HG03575 (cell line): ENCODE measurements around the gene EMILIN1.
"Not testable (repeated sequence)": the region's sequence is repeated elsewhere in the genome, so short reads cannot be mapped to it uniquely, and the experiment has no call there.

Experiments
- ATAC-seq: cut with Tn5 transposase; IDR thresholded peaks from one replicate; pipeline ENCODE4 v1.9.1; 2021; ENCODE audit not compliant: unreplicated experiment, insufficient number of reproducible peaks, low FRiP score; ENCODE audit errors: extremely low read depth

EMILIN1 gene

DNA sequence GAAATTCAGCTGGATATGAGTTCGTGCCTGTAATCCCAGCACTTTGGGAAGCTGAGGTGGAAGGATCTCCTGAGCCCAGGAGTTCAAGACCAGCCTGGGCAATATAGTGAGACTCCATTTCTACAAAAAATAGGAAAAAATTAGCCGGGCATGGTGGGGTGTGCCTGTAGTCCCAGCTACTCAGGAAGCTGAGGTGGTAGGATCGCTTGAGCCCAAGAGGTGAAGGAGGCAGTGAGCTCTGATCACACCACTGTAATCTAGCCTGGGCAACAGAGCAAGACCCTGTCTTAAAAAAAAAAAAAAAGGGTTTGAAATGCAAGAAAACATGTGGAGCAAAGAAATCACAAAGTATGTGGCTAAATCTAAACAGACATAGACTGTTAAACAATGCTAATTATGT, 30.7 kb downstream of the EMILIN1 start:
- no peak for ATAC-seq

DNA sequence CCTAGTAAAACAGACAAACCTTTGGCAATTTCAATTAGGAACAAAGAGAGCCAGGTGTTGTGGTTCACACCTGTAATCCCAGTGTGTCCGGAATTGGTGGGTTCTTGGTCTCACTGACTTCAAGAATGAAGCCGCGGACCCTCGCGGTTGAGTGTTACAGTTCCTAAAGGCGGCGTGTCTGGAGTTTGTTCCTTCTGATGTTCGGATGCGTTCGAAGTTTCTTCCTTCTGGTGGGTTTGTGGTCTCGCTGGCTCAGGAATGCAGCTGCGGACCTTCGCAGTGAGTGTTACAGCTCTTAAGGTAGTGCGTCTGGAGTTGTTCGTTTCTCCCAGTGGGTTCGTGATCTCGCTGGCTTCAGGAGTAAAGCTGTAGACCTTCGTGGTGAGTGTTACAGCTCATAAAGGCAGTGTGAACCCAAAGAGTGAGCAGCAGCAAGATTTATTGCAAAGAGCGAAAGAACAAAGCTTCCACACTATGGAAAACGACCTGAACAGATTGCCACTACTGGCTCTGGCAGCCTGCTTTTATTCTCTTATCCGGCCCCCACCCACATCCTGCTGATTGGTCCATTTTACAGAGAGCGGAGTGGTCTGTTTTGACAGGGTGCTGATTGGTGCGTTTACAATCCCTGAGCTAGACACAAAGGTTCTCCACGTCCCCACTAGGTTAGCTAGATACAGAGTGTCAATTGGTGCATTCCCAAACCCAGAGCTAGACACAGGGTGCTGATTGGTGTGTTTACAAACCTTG, 32.4 kb downstream of the EMILIN1 start:
- ATAC-seq = not testable (repeated sequence)

DNA sequence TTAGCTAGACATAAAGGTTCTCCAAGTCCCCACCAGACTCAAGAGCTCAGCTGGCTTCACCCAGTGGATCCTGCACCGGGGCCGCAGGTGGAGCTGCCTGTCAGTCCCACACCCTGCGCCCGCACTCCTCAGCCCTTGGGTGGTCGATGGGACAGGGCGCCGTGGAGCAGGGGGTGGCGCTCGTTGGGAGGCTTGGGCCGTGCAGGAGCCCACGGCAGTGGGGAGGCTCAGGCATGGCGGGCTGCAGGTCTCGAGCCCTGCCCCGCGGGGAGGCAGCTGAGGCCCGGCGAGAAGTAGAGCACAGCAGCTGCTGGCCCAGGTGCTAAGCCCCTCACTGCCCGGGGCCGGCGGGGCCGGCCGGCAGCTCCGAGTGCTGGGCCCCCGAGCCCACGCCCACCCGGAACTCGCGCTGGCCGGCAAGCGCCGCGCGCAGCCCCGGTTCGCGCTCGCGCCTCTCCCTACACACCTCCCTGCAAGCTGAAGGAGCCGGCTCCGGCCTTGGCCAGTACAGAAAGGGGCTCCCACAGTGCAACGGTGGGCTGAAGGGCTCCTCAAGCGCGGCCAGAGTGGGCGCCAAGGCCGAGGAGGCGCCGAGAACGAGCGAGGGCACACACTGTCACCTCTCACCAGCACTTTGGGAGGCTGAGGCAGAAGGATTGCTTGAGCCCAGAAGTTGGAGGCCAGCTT, 33.1 kb downstream of the EMILIN1 start:
- ATAC-seq = not testable (repeated sequence)

DNA sequence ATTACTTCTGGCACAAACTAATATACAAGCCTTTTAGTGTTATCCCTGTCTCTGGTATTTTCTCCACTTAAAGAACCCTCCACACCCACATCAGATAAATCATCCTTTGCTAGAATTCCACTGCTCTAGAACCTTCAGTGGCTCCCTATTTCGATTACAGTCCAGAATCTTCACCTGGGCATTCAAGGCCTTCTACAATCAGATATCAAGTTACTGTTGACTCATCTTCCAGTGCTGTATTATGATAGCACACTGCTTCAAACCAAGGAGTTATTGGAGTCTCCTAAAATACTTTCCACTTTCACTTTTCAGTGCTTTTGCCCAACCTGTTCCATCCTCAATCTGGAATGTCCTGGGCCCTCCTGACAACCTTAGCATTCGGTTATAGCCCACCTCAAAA, 37.1 kb downstream of the EMILIN1 start:
- no peak for ATAC-seq

DNA sequence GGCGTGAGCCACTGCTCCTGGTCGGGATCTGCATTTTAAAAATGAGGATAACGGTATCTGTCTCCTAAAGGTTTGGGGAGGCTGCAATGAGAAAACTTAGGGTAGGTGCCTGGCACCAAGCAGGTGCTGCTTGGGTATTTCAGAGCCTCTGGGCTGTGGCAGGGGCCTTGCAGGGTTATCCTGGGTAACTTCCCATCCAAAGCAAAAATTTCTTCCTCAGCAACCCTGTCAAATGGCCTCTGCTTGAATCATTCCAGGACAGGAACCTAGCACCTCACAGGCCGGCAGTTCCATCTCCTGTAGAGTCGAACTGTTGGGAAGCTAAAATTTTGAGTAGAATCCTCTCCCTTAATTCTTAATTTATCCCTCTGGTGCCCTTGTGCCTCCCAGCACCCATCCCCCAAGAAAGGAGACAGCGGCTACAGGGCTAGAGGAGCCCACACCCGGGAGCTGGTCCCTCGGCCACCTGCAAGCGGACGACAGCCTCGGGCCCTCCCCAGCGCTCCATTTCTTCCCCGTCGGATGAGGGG, 39.6 kb downstream of the EMILIN1 start:
- ATAC-seq = no peak

DNA sequence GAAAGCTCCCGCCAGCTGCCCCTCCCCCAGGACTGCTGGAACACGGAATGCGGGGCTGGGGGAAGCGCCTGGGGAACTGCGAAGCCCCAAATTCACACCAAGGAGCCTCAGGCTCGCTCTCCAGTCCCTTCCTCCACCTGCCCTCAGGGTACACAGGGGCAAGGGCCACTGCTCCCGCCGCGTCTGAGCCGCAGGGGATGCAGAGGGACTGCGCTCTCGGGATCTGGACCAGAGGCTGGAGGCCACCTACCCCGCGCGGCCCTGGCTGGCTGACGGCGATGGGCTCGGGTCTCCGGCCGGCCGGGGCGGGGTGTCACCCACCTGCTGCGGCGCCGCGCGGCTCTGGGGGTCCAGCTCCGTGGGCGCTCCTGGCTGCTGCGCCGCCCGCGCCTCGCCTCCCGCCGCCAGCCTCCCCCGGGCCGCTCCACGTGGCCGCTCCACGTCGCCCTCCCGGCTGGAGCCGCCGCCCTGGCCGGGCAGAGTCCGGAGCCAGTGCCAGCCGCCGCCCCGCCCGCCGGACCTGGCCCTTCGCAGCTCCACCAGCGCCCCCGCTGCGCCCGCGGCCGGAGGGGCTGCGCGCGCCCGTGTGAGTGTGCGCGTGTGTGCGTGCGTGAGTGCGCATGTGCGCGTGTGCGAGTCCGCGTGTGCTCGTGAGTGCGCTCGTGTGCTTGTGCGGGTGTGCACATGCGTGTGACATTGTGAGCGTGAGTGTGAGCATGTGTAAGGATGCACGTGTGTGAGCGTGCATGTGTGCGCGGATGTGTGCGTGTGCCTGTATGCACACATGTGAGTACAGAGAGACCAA, 40.3 kb downstream of the EMILIN1 start, which contains the start of gene CGREF1:
Gene CGREF1, minus strand, starts transcription at position 604 of the 805 bp plus-strand sequence. CDS start 14,762 bp downstream, outside the sequence.
- no peak for ATAC-seq

DNA sequence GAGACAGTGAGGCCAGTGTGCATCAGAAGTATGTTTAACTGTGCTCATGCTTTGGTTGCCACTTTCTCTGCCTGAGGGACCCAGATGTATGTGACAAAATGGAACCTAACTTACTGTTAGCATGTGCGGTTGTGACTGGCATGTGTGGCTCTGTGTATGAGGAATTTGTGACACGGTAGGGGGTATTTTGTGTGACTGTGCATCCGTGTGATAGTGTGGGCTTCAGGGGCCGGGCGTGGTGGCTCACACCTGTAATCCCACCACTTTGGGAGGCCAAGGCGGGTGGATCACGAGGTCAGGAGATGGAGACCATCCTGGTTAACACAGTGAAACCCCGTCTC, 40.9 kb downstream of the EMILIN1 start:
- not testable (repeated sequence) for ATAC-seq

DNA sequence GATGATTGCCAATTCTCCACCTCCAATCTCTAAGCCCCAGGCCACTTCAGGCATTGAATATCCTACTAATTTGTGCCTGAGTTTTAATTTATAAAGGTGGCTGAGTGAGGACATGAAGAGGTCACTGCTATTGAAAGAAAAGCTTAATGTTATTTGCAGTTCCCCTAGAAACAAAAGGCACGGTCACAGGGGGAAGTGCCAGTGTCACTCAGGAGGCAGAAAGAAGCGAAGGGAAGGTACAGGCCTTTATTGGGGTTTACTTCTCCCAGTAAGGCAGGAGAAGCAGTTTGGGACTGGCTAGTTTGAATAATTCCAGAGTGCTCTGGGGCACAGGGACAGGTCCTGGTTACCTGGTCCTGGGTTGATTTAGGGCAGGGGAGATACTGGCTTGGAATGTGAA, 43.5 kb downstream of the EMILIN1 start:
- no peak for ATAC-seq

DNA sequence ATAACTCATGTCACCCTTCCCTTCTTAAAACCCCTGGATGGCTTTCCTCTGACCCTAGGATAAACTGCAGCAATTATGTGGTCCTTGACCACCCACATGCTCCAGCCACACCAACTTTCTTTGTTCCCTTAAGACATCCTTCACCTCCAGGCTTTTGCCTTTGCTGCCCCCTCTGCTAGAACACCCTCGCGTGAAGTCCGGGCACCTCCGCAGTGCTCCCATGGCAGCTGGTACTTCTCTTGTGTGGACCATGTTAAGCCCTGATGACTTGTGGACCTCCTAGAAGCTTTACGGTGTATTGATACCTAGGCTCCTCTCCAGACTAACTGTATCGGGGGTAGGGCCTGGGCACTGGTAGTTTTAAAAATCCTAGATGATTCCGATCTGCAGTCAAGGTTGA, 44.4 kb downstream of the EMILIN1 start:
- ATAC-seq = no peak

DNA sequence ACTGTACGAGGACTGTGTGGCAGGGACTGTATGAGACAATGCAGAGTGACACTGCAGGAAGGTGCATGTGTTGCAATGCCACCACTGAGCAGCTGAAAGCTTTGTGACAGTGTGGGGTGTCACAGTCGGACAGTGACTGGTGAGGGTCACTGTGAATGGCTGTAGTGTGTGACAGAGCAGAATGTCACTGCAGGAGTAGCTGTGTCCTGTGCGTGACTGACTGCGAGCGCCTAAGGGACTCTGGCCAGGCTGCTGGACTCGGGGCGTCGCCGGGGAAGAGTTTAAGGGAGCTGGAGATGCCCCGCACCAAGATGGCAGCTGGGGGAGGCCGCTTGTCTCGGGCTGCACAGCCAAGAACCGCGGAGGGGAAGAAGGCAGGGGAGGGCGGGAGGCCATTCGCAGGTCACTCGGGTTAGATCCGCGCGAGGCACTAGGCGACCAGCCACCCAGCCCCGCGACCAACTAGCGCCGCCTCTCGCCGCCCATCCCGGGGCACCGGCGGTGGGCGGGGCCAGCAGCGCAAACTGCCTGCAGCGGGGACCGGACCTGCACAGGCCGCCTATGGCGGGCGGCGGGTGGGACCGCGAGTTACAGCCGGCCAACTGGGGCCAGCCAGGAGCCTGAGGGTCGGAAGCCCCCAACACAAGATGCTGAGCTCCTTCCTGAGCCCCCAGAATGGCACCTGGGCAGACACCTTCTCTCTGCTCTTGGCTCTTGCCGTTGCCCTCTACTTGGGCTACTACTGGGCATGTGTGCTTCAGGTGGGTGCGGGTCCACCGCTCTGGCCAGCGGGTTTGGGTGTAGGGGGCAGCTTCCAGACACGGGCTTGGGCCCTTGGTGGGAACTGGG, 45.1 kb downstream of the EMILIN1 start, which contains the start of gene ABHD1:
Gene ABHD1, plus strand, starts transcription at position 514 of the 849 bp plus-strand sequence. Its CDS starts 134 bp downstream, at position 648.
- ATAC-seq = no peak

DNA sequence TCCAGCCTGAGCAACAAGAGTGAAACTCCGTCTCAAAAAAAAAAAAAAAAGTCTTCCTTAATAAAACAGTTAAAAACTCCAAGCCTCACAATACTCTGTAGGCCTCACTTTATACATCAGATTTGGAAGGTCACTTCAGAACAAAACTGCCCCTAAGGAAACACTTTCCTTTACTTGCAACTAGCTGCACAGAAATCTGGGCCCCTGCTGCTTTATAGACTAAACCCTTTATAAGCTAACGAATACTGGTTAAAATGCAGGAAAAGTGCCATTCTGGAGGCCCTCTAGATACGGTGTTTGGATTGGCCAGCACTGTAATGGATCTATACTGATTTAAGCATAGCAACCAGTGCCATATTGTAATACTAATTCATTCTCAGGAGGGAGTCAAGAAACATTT, 46.7 kb downstream of the EMILIN1 start:
- ATAC-seq = no peak

DNA sequence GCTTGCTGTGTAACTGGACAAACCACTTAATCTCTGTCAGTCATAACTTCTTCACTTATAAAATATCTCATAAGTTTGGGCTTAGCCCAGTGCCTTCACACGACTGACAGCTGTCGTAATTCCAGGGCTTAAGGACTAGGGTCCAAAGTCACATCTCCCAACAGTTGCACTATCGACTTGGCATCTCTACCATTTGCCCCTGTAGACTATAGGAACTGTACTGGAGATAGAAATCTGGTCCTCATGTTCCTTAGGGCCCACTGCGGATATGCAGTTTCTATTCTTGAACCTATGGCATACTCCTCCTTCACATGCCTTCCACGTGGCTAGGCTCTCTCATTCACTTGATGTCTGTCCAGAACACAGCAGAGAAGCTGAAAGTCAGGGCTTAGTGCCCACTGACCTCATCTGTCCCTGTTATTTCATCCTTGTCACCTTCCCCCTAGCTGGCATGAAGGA, 47.9 kb downstream of the EMILIN1 start:
- no peak for ATAC-seq

DNA sequence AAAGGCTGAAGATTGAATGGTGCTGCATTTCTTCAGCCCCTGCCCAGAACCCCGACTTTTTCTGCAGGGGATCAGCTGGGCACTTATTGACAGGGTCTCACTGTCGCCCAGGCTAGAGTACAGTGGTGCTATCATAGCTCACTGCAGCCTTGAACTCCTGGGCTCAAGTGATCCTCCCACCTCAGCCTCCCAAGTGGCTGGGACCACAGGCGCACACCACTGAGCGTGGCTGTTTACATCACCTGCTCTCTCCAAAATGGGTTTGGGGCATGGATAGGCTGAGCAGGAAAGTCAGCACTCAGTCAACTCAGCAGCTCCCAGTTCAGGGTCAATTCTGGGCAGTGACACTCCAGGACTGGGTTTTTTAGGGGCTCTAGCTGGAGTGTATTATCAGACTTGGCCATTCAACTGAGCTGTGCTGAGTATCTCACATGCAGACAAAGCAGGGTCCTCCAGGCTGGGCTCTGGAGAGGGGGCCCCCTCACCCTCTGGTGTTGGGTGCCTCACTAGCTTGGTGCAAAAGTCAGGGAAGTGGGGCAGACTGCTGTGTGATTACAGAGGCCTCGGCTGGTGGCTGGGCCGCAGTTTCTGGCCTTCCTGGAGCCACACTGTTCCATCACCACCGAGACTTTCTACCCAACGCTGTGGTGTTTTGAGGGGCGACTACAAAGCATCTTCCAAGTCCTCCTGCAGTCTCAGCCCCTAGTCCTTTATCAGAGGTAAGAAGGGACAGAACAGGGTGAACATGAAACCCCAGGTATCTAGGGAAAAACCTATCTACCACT, 49.7 kb downstream of the EMILIN1 start:
- ATAC-seq = no peak

DNA sequence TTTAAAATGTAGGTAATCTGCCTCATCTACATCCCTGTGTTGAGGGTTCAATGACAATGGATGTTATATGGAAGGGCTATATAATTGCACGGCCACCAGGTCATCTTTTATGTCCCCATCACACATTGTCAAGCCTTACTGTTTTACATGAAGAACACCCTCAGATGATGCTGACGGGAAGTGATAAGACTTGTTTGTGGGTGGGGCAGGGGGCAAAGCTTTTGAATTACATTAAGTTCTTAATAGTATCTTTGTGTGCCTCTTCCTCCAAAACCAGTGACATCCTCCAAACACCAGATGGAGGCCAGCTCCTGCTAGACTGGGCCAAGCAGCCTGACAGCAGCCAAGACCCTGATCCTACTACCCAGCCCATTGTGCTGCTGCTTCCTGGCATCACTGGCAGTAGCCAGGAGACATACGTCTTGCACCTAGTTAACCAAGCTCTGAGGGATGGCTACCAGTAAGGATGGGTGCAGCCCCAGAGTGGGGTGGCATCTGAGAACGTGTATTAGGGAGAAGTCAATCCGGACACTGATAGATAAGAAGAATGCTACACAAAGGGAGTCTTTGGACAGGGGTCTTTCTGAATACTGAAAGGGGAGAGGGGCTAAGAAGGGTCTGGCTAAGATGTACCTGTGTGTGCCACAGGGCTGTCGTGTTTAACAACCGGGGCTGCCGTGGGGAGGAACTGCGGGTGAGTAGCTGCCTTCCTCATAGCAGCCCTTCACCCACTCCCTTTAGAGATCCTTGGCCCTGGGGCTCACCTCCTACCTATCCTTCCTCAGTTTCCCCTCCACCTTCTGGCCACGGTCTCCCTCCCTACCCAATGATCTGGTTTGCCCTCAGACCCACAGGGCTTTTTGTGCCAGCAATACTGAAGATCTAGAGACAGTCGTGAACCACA, 50.5 kb downstream of the EMILIN1 start:
- ATAC-seq = no peak

DNA sequence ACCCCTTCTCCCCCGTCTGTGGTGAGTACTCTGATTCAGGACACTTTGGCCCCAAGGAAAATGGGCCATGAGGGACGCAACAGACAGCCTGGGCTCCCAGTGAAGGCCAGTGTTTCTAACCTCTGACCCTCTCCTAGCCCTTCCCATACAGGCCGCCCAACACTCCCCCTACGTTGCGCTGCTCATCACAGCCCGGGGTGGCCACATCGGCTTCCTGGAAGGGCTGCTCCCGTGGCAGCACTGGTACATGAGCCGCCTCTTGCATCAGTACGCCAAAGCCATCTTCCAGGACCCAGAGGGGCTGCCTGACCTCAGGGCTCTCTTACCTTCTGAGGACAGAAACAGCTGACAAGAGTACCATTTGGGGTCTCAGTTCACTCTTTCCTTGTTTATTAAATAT, 52.0 kb downstream of the EMILIN1 start:
- no peak for ATAC-seq

DNA sequence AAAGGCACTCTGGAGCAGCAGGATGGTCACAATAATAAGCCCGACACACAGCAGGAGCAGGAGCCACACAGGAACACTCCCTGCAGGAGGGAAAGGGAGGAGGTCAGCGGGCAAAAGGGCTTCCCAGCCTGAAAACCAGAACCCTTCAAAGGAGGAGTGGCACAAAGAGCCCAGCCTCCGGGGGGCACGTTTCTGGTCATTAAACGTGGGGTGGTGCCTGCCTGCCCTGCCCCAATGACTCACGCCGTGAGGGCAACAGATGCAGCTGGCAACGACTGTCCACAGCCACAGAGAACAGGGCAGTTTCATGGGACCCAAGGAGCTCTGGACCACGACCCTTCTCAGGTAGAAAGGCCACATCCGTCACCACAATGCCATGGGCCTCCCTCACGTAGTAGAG, 53.0 kb downstream of the EMILIN1 start:
- no peak for ATAC-seq
